ENCODE results near the gene PPIP5K2.

GRCh38 chr5:103186152-103186551, 66.1 kb downstream of the PPIP5K2 start:
- TF ChIP-seq, protein P1, sequence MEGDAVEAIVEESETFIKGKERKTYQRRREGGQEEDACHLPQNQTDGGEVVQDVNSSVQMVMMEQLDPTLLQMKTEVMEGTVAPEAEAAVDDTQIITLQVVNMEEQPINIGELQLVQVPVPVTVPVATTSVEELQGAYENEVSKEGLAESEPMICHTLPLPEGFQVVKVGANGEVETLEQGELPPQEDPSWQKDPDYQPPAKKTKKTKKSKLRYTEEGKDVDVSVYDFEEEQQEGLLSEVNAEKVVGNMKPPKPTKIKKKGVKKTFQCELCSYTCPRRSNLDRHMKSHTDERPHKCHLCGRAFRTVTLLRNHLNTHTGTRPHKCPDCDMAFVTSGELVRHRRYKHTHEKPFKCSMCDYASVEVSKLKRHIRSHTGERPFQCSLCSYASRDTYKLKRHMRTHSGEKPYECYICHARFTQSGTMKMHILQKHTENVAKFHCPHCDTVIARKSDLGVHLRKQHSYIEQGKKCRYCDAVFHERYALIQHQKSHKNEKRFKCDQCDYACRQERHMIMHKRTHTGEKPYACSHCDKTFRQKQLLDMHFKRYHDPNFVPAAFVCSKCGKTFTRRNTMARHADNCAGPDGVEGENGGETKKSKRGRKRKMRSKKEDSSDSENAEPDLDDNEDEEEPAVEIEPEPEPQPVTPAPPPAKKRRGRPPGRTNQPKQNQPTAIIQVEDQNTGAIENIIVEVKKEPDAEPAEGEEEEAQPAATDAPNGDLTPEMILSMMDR (conservative IDR thresholded peaks at IDR 0.05), result no peak
- no peak for TF ChIP-seq ZFX (IDR thresholded peaks at IDR 0.05)

All from C4-2B (cell line).